Measurements from ENCODE around the gene SLC6A17.

DNA sequence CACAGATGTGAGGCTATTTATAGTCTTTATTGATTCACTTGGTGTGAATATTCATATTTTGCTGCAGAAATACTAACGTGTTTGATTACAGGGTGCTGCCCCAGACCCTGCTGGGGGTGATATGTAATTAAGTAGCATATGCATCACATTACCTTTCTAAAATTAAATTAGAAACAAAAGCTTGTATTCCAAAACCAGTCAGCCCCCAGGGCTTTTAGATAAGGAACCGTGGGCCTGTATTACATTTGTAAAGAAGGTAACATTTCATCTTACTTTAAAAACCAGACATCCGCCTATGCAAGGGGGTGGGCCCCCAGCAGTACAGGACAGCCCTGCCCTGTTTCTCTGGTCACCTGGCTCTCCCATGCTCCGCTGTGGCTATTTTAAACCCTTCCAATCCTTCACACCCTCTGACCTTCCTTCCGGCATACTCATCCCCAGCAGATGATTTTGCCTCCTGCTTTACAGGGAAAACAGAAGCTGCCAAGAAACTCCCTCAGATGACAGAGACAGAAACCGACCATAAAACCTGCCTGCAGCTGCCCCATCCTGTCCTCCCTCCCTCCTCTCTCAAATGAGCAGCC, 37.8 kb downstream of the SLC6A17 start:
- TF ChIP-seq POLR2A (IDR thresholded peaks at IDR 0.05) = no peak
- TF ChIP-seq, protein P1, sequence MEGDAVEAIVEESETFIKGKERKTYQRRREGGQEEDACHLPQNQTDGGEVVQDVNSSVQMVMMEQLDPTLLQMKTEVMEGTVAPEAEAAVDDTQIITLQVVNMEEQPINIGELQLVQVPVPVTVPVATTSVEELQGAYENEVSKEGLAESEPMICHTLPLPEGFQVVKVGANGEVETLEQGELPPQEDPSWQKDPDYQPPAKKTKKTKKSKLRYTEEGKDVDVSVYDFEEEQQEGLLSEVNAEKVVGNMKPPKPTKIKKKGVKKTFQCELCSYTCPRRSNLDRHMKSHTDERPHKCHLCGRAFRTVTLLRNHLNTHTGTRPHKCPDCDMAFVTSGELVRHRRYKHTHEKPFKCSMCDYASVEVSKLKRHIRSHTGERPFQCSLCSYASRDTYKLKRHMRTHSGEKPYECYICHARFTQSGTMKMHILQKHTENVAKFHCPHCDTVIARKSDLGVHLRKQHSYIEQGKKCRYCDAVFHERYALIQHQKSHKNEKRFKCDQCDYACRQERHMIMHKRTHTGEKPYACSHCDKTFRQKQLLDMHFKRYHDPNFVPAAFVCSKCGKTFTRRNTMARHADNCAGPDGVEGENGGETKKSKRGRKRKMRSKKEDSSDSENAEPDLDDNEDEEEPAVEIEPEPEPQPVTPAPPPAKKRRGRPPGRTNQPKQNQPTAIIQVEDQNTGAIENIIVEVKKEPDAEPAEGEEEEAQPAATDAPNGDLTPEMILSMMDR (IDR thresholded peaks at IDR 0.05) = no peak
- no peak for TF ChIP-seq POLR2AphosphoS5 (IDR thresholded peaks at IDR 0.05; ENCODE audit: insufficient read depth in 1 of 2, low read depth in 1 of 2)
